ENCODE results near the gene SLC22A23. TPM values are rescaled to one million over a fixed set of nuclear protein-coding genes. Genes with fewer than 3 reads are reported as not detected.

The SLC22A23 gene
- total and polyA plus RNA-seq, 2 of the 4 experiments (the other 2 are of a cell fraction), result 0.72 to 1.6 TPM

DNA sequence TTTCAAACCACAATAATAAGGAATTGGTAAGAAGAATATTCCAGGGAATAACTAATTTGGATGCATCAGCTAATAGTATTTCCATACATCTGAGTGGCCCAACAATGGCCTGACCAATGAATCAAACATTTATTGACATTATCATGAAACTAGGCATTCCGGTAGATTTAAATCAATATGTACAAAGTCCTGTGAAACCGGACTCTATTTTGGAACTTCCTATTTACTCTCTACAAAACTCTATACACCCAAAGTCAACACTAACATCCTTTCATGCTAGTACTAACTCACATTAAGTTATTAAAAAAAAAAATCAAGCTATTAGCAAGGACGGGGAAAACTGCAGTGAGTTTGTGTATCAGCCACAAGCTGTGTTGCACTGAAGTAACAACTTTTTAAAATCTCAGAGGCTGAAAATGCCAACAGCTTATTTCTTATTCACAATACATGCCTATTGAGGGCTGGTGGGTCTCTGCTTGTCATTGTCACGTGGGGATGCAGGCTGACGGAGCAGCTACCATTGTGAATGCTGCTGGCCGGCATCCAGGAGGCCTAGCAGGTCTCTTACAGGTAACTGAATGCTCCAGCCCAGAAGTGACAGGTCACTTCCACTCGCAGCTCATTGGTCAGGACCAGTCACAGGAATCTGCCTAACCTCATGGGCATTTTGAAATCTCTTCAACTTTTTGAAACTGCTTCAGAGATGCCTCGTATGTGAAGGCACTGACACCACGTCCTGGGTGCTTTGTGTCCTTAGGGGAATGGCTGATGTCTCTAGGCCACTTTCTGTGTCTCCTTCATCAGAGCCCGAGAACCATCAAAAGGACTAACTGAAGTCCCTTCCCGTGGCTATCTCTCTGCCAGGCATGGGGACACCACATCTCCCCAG is 76.3 kb downstream of the SLC22A23 start:
- in situ Hi-C loops (cut with MboI; ENCODE audit: low sequenced_read_pairs), result no loop called here
- intact Hi-C loops (cut with micrococcal nuclease), result no loop called here
- CTCF ChIA-PET, result no interaction called here
- TF ChIP-seq CEBPB (IDR thresholded peaks at IDR 0.05; ENCODE audit: low read depth, low read length), result no peak
- TF ChIP-seq, protein P1, sequence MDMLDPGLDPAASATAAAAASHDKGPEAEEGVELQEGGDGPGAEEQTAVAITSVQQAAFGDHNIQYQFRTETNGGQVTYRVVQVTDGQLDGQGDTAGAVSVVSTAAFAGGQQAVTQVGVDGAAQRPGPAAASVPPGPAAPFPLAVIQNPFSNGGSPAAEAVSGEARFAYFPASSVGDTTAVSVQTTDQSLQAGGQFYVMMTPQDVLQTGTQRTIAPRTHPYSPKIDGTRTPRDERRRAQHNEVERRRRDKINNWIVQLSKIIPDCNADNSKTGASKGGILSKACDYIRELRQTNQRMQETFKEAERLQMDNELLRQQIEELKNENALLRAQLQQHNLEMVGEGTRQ (IDR thresholded peaks at IDR 0.05; ENCODE audit: low read depth, low read length), result no peak
- no peak for TF ChIP-seq BHLHE40 (IDR thresholded peaks at IDR 0.05; ENCODE audit: low read depth, low read length)
- no peak for TF ChIP-seq ELK1 (IDR thresholded peaks at IDR 0.05; ENCODE audit: borderline replicate concordance, low read depth, low read length)
- TF ChIP-seq RCOR1 (IDR thresholded peaks at IDR 0.05; ENCODE audit: insufficient replicate concordance, low read length), result no peak
- TF ChIP-seq RAD21 (IDR thresholded peaks at IDR 0.05; ENCODE audit: low read length), result no peak
- TF ChIP-seq MXI1 (IDR thresholded peaks at IDR 0.05; ENCODE audit: borderline replicate concordance, low read depth, low read length), result no peak
- TF ChIP-seq, protein P2, sequence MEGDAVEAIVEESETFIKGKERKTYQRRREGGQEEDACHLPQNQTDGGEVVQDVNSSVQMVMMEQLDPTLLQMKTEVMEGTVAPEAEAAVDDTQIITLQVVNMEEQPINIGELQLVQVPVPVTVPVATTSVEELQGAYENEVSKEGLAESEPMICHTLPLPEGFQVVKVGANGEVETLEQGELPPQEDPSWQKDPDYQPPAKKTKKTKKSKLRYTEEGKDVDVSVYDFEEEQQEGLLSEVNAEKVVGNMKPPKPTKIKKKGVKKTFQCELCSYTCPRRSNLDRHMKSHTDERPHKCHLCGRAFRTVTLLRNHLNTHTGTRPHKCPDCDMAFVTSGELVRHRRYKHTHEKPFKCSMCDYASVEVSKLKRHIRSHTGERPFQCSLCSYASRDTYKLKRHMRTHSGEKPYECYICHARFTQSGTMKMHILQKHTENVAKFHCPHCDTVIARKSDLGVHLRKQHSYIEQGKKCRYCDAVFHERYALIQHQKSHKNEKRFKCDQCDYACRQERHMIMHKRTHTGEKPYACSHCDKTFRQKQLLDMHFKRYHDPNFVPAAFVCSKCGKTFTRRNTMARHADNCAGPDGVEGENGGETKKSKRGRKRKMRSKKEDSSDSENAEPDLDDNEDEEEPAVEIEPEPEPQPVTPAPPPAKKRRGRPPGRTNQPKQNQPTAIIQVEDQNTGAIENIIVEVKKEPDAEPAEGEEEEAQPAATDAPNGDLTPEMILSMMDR (conservative IDR thresholded peaks at IDR 0.05; ENCODE audit: low read depth, low read length), result no peak
- TF ChIP-seq MAZ (IDR thresholded peaks at IDR 0.05; ENCODE audit: borderline replicate concordance, low read depth, low read length), result no peak
- TF ChIP-seq CHD1 (IDR thresholded peaks at IDR 0.05; ENCODE audit: low read depth, low read length), result no peak
- no peak for TF ChIP-seq MAFK (IDR thresholded peaks at IDR 0.05; ENCODE audit: low read depth, low read length)
- no peak for TF ChIP-seq NFE2L2 (IDR thresholded peaks at IDR 0.05; ENCODE audit: low read depth, low read length)
- no peak for TF ChIP-seq POLR2A (IDR thresholded peaks at IDR 0.05; ENCODE audit: low read depth, low read length)
- no peak for TF ChIP-seq SMC3 (IDR thresholded peaks at IDR 0.05; ENCODE audit: low read depth, low read length)
- no peak for TF ChIP-seq FOS (IDR thresholded peaks at IDR 0.05; ENCODE audit: low read depth, low read length)

More for the DNA sequence above, 76.3 kb downstream of the SLC22A23 start:
- no peaks in the 10 kb centered on the region for H3K9me3 ChIP-seq (ENCODE audit: control insufficient read depth, insufficient read depth, low read length)
- H3K27me3 ChIP-seq (ENCODE audit: control insufficient read depth, insufficient read depth, low read length), result peaks cover 23% of the 10 kb centered on the region
- no peak overlapping the region for H2BK20ac ChIP-seq (ENCODE audit: low read depth, low read length)
- no peak overlapping the region for H3K4me2 ChIP-seq (ENCODE audit: low read depth, low read length)
- no peaks in the 10 kb centered on the region for H4K20me1 ChIP-seq (ENCODE audit: insufficient read depth, low read length)
- H3K79me1 ChIP-seq (ENCODE audit: low read depth in 1 of 2, low read length in 2 of 2), result no peaks in the 10 kb centered on the region
- H4K5ac ChIP-seq (ENCODE audit: low read depth, low read length), result no peak overlapping the region
- no peak overlapping the region for H4K8ac ChIP-seq (ENCODE audit: low read depth in 2 of 2, low read length in 2 of 2)
- no peak overlapping the region for H3K4me3 ChIP-seq (ENCODE audit: insufficient read depth, low read depth, low read length)
- H2BK120ac ChIP-seq (ENCODE audit: low read depth, low read length), result no peak overlapping the region
- dilution Hi-C loops (cut with HindIII; ENCODE audit: low sequenced_read_pairs, unreplicated experiment), result no loop called here
- H2AFZ ChIP-seq (replicated peaks; ENCODE audit: low read length, poor library complexity), result no peak overlapping the region
- H4K91ac ChIP-seq (ENCODE audit: insufficient read depth, low read depth, low read length), result no peak overlapping the region
- no peak overlapping the region for H3K18ac ChIP-seq (ENCODE audit: low read depth, low read length)
- H2AK5ac ChIP-seq (ENCODE audit: low read depth, low read length), result no peak overlapping the region
- H2BK5ac ChIP-seq (ENCODE audit: low read depth, low read length, poor library complexity, severe bottlenecking), result no peak overlapping the region
- H3K4ac ChIP-seq (ENCODE audit: low read depth, low read length), result no peak overlapping the region
- no peaks in the 10 kb centered on the region for H3K9me1 ChIP-seq (ENCODE audit: insufficient read depth, low read length)
- no TSS peak for BruUV-seq (replicated peaks)
- POLR2A ChIA-PET (ENCODE audit: unreplicated experiment), result no interaction called here
- DNase-seq (no peak), ATAC-seq (ENCODE audit: low read depth) (no peak)
- H3K23ac ChIP-seq (ENCODE audit: low read depth, low read length), result no peak overlapping the region
- H2AK9ac ChIP-seq (replicated peaks; ENCODE audit: low read depth, low read length, poor library complexity), result no peak overlapping the region
- no peaks in the 10 kb centered on the region for H3K36me3 ChIP-seq (ENCODE audit: control insufficient read depth, insufficient read depth, low read length)
- H3K56ac ChIP-seq (ENCODE audit: extremely low read depth, insufficient read depth, low read length), result no peak overlapping the region
- H3K14ac ChIP-seq (replicated peaks; ENCODE audit: low read depth, low read length), result no peak overlapping the region
- H3K27ac ChIP-seq (ENCODE audit: insufficient read depth, low read length), result no peak overlapping the region
- 75% methylated on average over 5 of the region's 11 CpGs; no CpG with 5 or more reads in 1 of the 2 experiments for WGBS, 2 experiments (ENCODE audit: extremely low coverage in 2 of 2, insufficient read length in 1 of 2)
- H3K9ac ChIP-seq (ENCODE audit: low read depth, low read length), result no peak overlapping the region
- H2BK15ac ChIP-seq (ENCODE audit: low read depth, low read length), result no peak overlapping the region
- H3K4me1 ChIP-seq (ENCODE audit: control insufficient read depth, insufficient read depth, low read length), result 0 out of 2 replicates have a peak, but pooled peaks cover 2% of the 10 kb centered on the region
